Stimulated activated naive CD8-positive, alpha-beta T cell treated with anti-CD3 and anti-CD28 coated beads, Interleukin-15, Interleukin-2, amounts not matched to agents 100 ng/mL and 50 ng/mL, for 24 hours (primary cell): ENCODE results near the gene MAPK11.

Experiments
- H3K27ac Mint-ChIP-seq: one replicate; pipeline ENCODE4 v1.8.0; 2021; ENCODE audit warnings: mild to moderate bottlenecking, mixed read lengths
- H3K27me3 Mint-ChIP-seq: one replicate; pipeline ENCODE4 v1.8.0; 2021; ENCODE audit warnings: mixed read lengths
- H3K36me3 Mint-ChIP-seq: one replicate; pipeline ENCODE4 v1.8.0; 2021; ENCODE audit warnings: low read depth, mixed read lengths
- H3K4me1 Mint-ChIP-seq: one replicate; pipeline ENCODE4 v1.8.0; 2021; ENCODE audit warnings: low read depth, mixed read lengths
- H3K4me3 Mint-ChIP-seq: one replicate; pipeline ENCODE4 v1.8.0; 2021; ENCODE audit warnings: mild to moderate bottlenecking, mixed read lengths
- H3K9me3 Mint-ChIP-seq: one replicate; pipeline ENCODE4 v1.8.0; 2021; ENCODE audit warnings: mixed read lengths

Gene MAPK11

GRCh38 chr22:50311606-50312351 is 41.6 kb upstream of the MAPK11 start:
- H3K4me3 Mint-ChIP-seq = no peak overlapping the region
- no peaks in the 10 kb centered on the region for H3K27me3 Mint-ChIP-seq
- H3K9me3 Mint-ChIP-seq = no peaks in the 10 kb centered on the region
- peaks cover 23% of the 10 kb centered on the region for H3K4me1 Mint-ChIP-seq
- no peaks in the 10 kb centered on the region for H3K36me3 Mint-ChIP-seq
- H3K27ac Mint-ChIP-seq = no peak overlapping the region

- no peak overlapping the region for H3K27ac Mint-ChIP-seq
- H3K9me3 Mint-ChIP-seq = no peaks in the 10 kb centered on the region
- peaks cover 27% of the 10 kb centered on the region for H3K4me1 Mint-ChIP-seq
- no peak overlapping the region for H3K4me3 Mint-ChIP-seq
- peaks cover 4% of the 10 kb centered on the region for H3K27me3 Mint-ChIP-seq
- H3K36me3 Mint-ChIP-seq = no peaks in the 10 kb centered on the region
Measured at GRCh38 chr22:50310949-50311444, 40.8 kb upstream of the MAPK11 start.

GRCh38 chr22:50310031-50310722 is 40.0 kb upstream of the MAPK11 start:
- H3K36me3 Mint-ChIP-seq = no peaks in the 10 kb centered on the region
- no peak overlapping the region for H3K27ac Mint-ChIP-seq
- H3K27me3 Mint-ChIP-seq = peaks cover 7% of the 10 kb centered on the region
- no peaks in the 10 kb centered on the region for H3K9me3 Mint-ChIP-seq
- no peak overlapping the region for H3K4me3 Mint-ChIP-seq
- peaks cover 25% of the 10 kb centered on the region for H3K4me1 Mint-ChIP-seq

DNA sequence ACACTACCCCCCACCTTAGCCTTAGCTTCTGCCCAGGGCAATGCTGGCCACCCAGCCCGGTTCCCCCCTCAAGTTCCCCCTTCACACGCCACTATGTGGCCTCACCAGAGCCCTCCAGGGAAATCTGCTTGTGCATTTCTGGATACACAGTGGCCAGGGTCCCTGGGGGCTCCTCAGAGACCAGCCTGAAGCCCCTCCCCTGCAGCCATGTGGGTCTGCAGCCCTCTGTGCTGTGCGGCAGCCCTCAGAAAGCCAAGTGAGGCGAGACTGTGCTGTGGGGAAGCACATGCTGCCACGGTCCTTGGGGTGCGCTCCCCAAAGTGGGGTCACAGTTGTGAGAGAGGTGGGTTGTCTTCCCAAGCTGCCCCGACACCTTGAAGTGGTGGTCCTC is 39.4 kb upstream of the MAPK11 start:
- H3K27ac Mint-ChIP-seq = no peak overlapping the region
- peaks cover 21% of the 10 kb centered on the region for H3K4me1 Mint-ChIP-seq
- no peak overlapping the region for H3K4me3 Mint-ChIP-seq
- H3K36me3 Mint-ChIP-seq = no peaks in the 10 kb centered on the region
- H3K9me3 Mint-ChIP-seq = no peaks in the 10 kb centered on the region
- H3K27me3 Mint-ChIP-seq = peaks cover 7% of the 10 kb centered on the region

- H3K27ac Mint-ChIP-seq = no peak overlapping the region
- H3K4me1 Mint-ChIP-seq = peaks cover 20% of the 10 kb centered on the region
- no peaks in the 10 kb centered on the region for H3K9me3 Mint-ChIP-seq
- no peaks in the 10 kb centered on the region for H3K36me3 Mint-ChIP-seq
- H3K4me3 Mint-ChIP-seq = no peak overlapping the region
- peaks cover 7% of the 10 kb centered on the region for H3K27me3 Mint-ChIP-seq
Measured at GRCh38 chr22:50308986-50309600, 38.9 kb upstream of the MAPK11 start.

DNA sequence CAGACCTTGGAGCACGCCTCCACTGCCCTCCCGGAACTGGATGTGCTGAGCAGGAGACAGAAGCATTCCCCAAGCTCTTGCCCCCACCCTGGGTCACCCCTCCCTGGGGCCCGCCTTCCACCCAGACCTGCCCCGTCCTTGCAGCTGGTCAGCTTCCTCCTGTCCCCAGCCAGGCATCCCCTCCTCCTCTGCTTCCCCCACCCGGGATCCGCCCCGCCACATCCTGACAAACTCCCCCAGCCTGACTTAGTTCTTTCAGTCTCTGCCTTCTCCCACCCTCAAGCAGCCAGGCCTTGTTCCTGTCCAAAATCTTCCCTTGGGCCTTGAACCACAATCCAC is 38.4 kb upstream of the MAPK11 start:
- Mint-ChIP-seq H3K9me3 (no peaks in the 10 kb centered on the region), H3K27me3 (peaks cover 7% of the 10 kb centered on the region), H3K36me3 (no peaks in the 10 kb centered on the region), H3K4me1 (peaks cover 16% of the 10 kb centered on the region), H3K27ac (no peak overlapping the region), H3K4me3 (no peak overlapping the region)

DNA sequence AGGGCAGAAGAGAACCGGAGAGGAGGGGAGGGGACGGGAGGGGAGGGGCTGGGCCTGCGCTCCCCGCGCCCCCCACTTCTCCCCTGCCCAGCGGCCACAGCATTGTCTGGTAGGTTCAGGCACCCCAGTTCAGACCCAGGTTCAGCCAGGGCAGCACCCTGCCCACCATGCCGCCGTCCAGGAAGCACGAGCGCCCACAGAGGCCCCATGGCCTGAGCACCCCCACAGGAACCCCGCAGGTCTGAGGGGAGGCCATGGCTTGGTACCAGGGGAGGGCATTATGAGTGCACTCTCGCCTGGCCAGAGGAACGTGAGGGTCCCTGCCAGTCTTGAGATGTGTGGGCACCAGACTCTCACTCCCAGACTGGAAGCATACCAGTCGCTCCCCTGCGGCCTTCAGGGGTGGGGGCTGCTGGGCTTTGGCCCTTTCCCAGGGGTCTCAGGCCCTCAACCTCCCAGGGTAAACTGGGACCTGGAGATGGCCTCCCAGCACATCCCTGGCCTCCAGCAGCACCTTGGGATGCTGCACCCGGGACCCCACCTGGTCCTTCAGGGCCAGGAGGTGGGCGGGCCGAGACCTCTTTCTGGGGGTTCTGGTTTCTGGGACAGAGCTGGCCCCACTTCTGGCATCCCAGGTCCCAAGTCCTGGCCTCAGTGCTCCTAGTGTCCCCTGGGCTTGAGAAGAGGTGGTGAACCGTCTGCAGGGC is 37.9 kb upstream of the MAPK11 start:
- Mint-ChIP-seq H3K4me3 (no peak overlapping the region), H3K4me1 (peaks cover 16% of the 10 kb centered on the region), H3K27ac (no peak overlapping the region), H3K36me3 (no peaks in the 10 kb centered on the region), H3K9me3 (no peaks in the 10 kb centered on the region), H3K27me3 (peaks cover 7% of the 10 kb centered on the region)

DNA sequence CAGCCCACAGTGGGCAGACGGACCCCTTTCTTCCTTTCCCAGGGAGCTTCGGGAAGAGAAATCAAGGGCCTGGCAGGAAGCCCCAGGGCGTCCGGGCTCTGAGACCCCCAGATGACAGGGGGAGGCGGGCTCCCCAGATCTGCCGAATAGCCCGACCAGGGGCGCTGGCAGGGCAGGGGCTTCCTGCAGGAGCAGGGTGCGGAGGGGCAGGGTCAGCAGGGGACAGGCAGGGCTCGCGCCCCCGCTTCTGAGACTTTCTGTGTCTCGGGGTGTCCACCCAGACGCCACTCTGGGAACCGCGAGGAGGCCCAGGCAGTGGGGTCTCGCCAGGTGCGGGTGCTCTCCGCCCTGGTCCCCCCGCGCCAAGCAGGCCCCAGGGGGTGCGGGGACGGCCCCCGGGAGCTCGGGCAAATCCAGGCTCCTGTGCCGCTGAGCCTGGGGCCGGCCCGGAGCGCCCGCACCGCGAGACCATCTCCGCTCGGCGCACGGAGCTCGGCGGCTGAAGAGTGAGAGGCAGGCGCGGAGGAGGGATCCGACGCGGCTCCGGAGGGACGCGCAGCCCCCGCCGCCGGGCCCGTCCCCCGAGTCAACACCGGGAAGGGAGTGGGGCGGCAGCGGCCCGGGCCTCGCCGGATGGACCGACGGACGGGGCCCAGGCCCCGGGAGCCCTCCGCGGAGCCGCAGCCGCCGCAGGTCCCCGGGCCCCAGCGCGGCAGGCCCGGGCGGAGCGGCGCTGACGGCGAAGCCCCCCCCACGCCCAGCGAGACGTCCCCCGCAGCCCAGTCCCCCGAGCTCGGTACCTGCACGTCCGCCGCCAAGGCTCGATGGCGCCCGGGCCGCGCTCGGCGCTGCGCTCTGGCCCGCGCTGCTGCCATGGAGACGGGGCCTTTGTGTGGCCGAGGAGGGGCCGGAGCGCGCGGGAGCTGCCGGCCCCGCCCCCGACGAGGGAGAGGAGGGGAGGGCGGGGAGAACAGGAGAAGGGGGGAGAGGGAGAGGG is 36.9 kb upstream of the MAPK11 start, which contains the start of gene PLXNB2:
Gene PLXNB2 (minus strand): TSS at position 894 of the 997 bp plus-strand sequence. CDS start 17,062 bp downstream, outside the sequence.
- peaks cover 7% of the 10 kb centered on the region for H3K27me3 Mint-ChIP-seq
- peaks cover 16% of the 10 kb centered on the region for H3K4me1 Mint-ChIP-seq
- H3K36me3 Mint-ChIP-seq = no peaks in the 10 kb centered on the region
- no peak within 1 kb of the TSS for H3K4me3 Mint-ChIP-seq
- no peak within 1 kb of the TSS for H3K27ac Mint-ChIP-seq
- no peaks in the 10 kb centered on the region for H3K9me3 Mint-ChIP-seq

DNA sequence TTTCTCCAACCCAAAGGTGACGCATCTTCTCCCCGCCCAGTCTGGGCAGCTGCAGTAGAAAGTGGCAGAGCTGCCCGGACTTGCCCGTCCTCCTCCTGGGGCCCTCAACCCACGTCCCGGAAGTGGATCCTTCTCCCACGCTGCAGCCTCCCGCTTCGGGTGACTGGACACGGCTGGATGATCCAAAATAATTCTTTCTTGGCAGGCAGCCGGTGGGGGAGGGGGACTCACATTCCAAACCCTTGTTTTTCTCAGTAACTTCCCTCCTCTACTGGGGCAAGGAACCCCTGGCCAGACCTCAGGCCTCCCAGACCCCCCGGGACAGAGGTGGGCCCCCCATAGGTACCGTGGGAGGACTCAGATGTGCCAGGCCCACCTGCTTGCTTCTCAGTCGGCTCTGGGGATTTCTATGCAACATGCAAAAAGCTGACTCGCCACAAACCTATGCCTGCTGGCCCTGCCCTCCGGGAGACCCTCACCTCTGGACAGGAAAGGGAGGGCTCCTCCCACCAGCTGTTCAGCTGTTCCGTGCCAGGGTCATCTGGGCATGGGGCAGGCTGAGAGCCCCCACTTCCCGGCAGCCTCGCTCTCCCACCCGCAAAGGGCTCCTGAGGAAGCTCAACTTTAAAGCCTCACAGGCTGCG is 35.9 kb upstream of the MAPK11 start:
- H3K4me1 Mint-ChIP-seq = peaks cover 16% of the 10 kb centered on the region
- peaks cover 7% of the 10 kb centered on the region for H3K27me3 Mint-ChIP-seq
- no peaks in the 10 kb centered on the region for H3K9me3 Mint-ChIP-seq
- peak overlapping the region; percentile 68 for H3K4me3 Mint-ChIP-seq
- no peak overlapping the region for H3K27ac Mint-ChIP-seq
- no peaks in the 10 kb centered on the region for H3K36me3 Mint-ChIP-seq

GRCh38 chr22:50305393-50305922 is 35.3 kb upstream of the MAPK11 start:
- no peaks in the 10 kb centered on the region for H3K36me3 Mint-ChIP-seq
- H3K9me3 Mint-ChIP-seq = no peaks in the 10 kb centered on the region
- peaks cover 16% of the 10 kb centered on the region for H3K4me1 Mint-ChIP-seq
- H3K27ac Mint-ChIP-seq = no peak overlapping the region
- peaks cover 7% of the 10 kb centered on the region for H3K27me3 Mint-ChIP-seq
- no peak overlapping the region for H3K4me3 Mint-ChIP-seq

DNA sequence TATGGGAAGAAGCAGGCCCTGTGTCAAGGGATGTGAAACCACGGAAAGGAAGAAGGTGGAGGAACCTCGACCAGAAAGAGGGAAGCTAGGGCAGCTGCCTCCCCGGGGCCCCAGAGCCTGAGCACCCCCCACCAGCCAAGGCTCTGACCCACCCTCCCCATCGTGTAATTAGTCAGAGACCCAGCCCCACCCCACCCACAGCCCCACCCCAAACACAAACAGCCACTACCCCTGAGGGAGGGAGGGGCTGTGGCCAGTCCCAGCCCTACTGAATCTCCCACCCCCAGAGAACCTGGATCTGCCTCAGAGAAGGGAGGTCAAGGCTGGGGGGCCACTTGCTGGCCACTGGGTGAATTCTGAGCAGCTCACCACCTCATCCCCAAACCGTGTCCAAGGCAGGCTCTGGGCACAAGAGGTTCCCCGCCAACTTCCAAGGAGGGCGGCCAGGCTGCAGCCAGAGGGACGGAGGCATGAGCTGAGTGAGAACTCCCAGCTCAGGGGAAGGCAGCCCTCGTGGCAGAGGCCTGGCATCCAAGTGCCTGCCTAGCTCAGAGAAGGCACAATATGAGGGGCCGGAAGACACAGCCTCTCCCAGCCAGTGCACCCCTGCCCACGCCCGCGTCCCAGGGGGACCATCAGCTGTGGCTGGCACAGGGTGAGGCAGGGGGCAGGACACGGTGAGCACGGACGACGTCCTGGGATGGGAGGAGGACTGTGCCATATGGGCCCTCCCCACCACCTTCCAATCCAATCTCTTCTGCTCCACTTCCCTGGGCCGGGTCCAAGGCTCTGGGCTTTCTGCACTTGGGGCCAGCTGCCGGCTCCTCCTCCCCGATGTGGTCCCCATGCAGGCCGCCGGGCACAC is 34.6 kb upstream of the MAPK11 start:
- Mint-ChIP-seq H3K9me3 (no peaks in the 10 kb centered on the region), H3K4me3 (no peak overlapping the region), H3K27ac (no peak overlapping the region), H3K36me3 (no peaks in the 10 kb centered on the region), H3K27me3 (peaks cover 7% of the 10 kb centered on the region), H3K4me1 (peaks cover 16% of the 10 kb centered on the region)

DNA sequence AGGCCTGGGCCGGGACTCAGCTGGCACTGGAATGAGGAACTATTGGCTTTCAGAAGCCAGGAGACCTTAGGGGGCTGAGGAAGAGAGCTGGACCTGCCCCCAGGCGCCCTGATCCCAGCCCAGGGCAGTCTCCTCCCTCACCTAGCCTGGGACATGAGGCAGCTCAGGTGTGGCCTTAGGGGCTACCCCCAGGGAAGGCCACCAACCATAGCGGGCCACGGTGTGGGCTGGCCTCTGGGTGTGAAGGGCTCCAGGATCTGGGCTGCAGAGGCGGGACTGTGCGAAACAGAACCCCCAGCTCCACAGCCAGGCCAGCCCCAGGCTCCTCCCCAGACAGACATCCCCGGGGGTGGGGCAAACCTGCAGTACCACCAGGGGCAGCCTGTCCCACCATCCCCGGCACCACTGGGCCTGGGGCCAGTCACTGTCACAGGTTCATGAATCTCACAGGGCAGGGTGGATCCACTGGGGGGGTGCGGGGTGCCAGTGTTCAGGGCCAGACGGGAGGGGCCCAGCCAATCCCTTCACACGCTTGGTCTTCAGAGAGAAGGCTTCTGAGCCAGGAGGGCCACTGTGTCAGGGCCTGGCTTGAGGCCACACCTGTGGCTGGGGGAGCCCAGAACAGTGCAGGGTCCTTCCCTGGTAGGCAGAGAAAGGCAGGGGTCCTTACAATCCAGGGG is 33.8 kb upstream of the MAPK11 start:
- H3K27ac Mint-ChIP-seq = no peak overlapping the region
- no peaks in the 10 kb centered on the region for H3K36me3 Mint-ChIP-seq
- H3K4me1 Mint-ChIP-seq = peaks cover 16% of the 10 kb centered on the region
- H3K9me3 Mint-ChIP-seq = no peaks in the 10 kb centered on the region
- no peak overlapping the region for H3K4me3 Mint-ChIP-seq
- H3K27me3 Mint-ChIP-seq = peaks cover 7% of the 10 kb centered on the region
